GM12878 (cell line): Measurements from ENCODE around the gene SETD5.

ENCODE experiments used
- BRCA1 ChIP-seq: IDR thresholded peaks from 2 replicates; pipeline ENCODE4 v1.6.1; 2011; ENCODE audit warnings: low read depth, low read length, improper control_type of control experiment
- CBFB ChIP-seq: IDR thresholded peaks from 2 replicates; pipeline ENCODE4 v1.6.1; 2016; ENCODE audit warnings: antibody characterized with exemption, low read depth
- CTCF ChIP-seq, 3 experiments: IDR thresholded peaks in 2 of 3; conservative IDR thresholded peaks in 1 of 3; 2 replicates each; pipeline ENCODE4 v1.5.1; 2011; ENCODE audit warnings: low read depth in 3 of 3, low read length in 3 of 3, mild to moderate bottlenecking in 3 of 3, control low read depth in 2 of 3, moderate library complexity in 2 of 3, inconsistent platforms in 1 of 3, mixed read lengths in 1 of 3; ENCODE audit not compliant: control insufficient read depth in 2 of 3, insufficient read depth in 1 of 3; ENCODE audit errors: extremely low read depth in 1 of 3
- ELK1 ChIP-seq: IDR thresholded peaks from 2 replicates; pipeline ENCODE4 v1.6.1; 2012; ENCODE audit warnings: low read depth, low read length, improper control_type of control experiment
- FOS ChIP-seq: IDR thresholded peaks from 3 replicates; pipeline ENCODE4 v1.6.1; 2011; ENCODE audit warnings: borderline replicate concordance; ENCODE audit not compliant: insufficient read length; ENCODE audit errors: extremely low read depth
- MAX ChIP-seq: IDR thresholded peaks from 2 replicates; pipeline ENCODE4 v1.6.1; 2012; ENCODE audit warnings: low read depth, low read length, improper control_type of control experiment
- NKRF ChIP-seq: fragments of 450-650 bp; conservative IDR thresholded peaks from 2 replicates; pipeline ENCODE4 v1.6.1; 2017; ENCODE audit warnings: mild to moderate bottlenecking, moderate library complexity
- NR2C2 ChIP-seq: IDR thresholded peaks from 2 replicates; pipeline ENCODE4 v1.6.1; 2011; ENCODE audit warnings: borderline replicate concordance, low read depth; ENCODE audit not compliant: control insufficient read depth, insufficient read length
- NRF1 ChIP-seq: conservative IDR thresholded peaks from 2 replicates; pipeline ENCODE4 v1.6.1; 2011; ENCODE audit warnings: mild to moderate bottlenecking, low read depth, low read length, improper control_type of control experiment
- POLR2AphosphoS5 ChIP-seq: IDR thresholded peaks from 2 replicates; pipeline ENCODE4 v1.6.1; 2011; ENCODE audit warnings: mild to moderate bottlenecking, low read length, inconsistent platforms
- STAT1 ChIP-seq: fragments of 450-650 bp; conservative IDR thresholded peaks from 2 replicates; pipeline ENCODE4 v1.6.1; 2014; ENCODE audit warnings: antibody characterized with exemption, mild to moderate bottlenecking
- TCF12 ChIP-seq: IDR thresholded peaks from 2 replicates; pipeline ENCODE4 v1.6.1; 2011; ENCODE audit warnings: low read depth, mild to moderate bottlenecking, low read length
- YBX1 ChIP-seq: fragments of 450-650 bp; IDR thresholded peaks from 2 replicates; pipeline ENCODE4 v1.6.1; 2016; ENCODE audit warnings: antibody characterized with exemption

GRCh38 chr3:9384141-9384828 is 13.1 kb upstream of the SETD5 start:
- TF ChIP-seq NRF1 = no peak
- TF ChIP-seq TCF12 = no peak
- no peak for TF ChIP-seq FOS
- TF ChIP-seq MAX = no peak
- TF ChIP-seq CBFB = no peak
- TF ChIP-seq CTCF (IDR thresholded peaks at IDR 0.05 in 2 of 3, conservative IDR thresholded peaks at IDR 0.05 in 1 of 3; ENCODE audit: control insufficient read depth in 2 of 3, extremely low read depth in 1 of 3, insufficient read depth in 1 of 3, low read depth in 3 of 3, low read length in 3 of 3) = no peak
- TF ChIP-seq NR2C2 = no peak
- no peak for TF ChIP-seq STAT1
- TF ChIP-seq NKRF = no peak
- no peak for TF ChIP-seq ELK1
- no peak; the same call in 1 of the 2 replicates for TF ChIP-seq POLR2AphosphoS5
- no peak for TF ChIP-seq BRCA1
- TF ChIP-seq YBX1 = no peak
